Iris pigment epithelial cell (primary cell): Measurements from ENCODE around the gene FAM111A.

ENCODE experiments used
- DNase-seq: peaks from one replicate; pipeline ENCODE4 v3.0.0-alpha.2; 2011; ENCODE audit warnings: low read depth

Gene FAM111A

GRCh38 chr11:59141673-59142460, 789 bp upstream of the FAM111A start:
- peak; percentile 45 for DNase-seq

- DNase-seq: no peak
Observed at GRCh38 chr11:59144096-59144495, 1.4 kb downstream of the FAM111A start.

DNA sequence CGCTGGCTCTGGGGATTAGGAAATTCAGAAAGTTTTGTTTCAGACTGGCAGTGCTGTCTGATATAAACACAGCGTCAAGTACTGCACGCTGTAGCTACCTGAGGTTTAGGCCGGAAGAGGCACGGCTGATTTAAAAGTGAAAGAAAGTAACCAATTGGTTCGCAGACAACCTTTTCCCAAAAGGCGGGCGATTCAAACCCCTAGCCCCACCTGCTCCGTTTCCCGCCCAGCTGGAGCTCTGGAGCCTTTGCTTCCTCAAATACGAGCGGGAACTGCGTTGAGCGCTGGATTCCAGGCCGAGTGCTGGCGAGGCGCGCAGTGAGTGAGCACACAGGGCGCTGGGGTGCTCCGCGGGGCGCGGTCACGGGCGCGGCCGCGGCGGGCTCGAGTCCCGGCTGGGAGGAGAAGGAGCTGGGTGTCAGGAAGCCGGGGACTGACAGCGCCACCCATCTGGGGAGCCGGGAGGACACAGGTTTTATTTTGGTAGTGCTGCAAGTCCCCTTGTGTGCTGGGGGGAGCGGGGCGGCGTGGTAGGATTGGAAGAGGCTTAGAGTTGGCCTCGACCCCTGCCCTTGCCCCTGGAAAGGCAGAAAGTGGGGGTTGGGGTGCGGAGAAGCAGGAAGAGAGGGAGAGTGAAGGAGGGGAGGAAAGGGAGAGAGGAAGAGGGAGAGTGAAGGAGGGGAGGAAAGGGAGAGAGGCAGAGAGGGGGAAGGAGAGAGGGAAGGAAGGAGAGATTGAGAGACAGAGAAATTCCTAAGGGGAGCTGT, 2.1 kb downstream of the FAM111A start:
- DNase-seq: peak; percentile 84

GRCh38 chr11:59145534-59145933, 2.9 kb downstream of the FAM111A start:
- DNase-seq: peak; percentile 91

DNA sequence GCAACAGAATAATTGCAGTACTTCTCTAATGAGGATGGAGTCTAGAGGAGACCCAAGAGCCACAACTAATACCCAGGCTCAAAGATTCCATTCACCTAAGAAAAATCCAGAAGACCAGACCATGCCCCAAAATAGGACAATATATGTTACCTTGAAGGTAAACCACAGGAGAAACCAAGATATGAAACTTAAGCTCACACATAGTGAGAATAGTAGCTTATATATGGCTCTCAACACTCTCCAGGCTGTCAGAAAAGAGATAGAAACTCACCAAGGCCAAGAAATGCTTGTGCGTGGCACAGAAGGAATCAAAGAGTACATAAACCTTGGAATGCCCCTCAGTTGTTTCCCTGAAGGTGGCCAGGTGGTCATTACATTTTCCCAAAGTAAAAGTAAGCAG, 9.1 kb downstream of the FAM111A start:
- no peak for DNase-seq

DNA sequence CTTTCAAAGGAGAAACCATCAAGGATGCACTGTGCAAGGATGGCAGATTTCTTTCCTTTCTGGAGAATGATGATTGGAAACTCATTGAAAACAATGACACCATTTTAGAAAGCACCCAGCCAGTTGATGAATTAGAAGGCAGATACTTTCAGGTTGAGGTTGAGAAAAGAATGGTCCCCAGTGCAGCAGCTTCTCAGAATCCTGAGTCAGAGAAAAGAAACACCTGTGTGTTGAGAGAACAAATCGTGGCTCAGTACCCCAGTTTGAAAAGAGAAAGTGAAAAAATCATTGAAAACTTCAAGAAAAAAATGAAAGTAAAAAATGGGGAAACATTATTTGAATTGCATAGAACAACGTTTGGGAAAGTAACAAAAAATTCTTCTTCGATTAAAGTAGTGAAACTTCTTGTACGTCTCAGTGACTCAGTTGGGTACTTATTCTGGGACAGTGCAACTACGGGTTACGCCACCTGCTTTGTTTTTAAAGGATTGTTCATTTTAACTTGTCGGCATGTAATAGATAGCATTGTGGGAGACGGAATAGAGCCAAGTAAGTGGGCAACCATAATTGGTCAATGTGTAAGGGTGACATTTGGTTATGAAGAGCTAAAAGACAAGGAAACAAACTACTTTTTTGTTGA, 9.8 kb downstream of the FAM111A start:
- no peak for DNase-seq

GRCh38 chr11:59154610-59155009, 12.0 kb downstream of the FAM111A start:
- peak; percentile 3 for DNase-seq

GRCh38 chr11:59157433-59157832, 14.8 kb downstream of the FAM111A start:
- DNase-seq: no peak

DNA sequence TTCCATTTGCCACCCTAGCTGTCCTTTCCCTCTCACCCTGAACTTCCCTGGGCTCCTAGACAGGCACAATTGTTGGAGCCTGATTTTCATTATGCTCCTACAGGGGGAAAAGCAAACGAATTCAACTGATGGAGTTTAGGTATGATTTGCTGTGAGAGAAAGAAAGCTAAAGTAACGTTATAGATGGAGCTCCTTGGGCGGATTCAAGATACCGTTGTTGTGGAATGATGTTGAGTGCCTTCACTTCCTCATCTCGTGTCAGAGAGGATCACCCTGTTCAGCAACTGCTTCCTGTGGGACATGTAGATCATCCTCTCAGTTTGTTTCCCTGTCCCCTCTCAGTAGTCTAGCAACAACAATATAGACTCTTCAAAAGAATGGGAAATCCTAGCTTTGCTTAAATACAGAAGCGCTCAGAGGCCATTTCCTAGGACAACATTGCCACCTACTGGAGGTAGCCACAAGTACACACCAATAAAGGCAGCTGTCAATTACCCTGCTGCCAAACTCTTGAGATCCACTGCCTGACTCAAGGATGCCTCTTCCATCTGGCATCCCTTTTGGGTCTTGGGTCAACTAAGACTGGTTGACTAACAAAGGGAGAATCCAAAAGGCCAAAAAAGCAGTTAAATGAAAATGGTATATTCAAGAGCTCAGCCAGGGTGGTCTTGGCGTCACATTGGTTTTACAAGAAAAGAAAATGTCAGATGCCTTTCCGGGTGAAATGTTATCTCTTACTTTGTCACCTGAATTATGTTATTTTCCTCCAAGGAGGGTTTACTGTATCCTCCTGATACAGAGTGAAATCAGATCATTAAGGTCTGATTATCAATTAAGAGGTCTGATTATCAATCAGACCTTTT, 15.8 kb downstream of the FAM111A start:
- DNase-seq: peak; percentile 75

GRCh38 chr11:59164028-59164427, 21.4 kb downstream of the FAM111A start:
- DNase-seq: no peak

GRCh38 chr11:59171508-59172322, 29.1 kb downstream of the FAM111A start, which contains the start of gene DTX4:
DTX4 (plus strand) TSS chr11:59172132; CDS start chr11:59172596, 464 bp downstream.
- DNase-seq: peak; percentile 91

GRCh38 chr11:59172345-59173079, 29.9 kb downstream of the FAM111A start:
- no peak for DNase-seq

DNA sequence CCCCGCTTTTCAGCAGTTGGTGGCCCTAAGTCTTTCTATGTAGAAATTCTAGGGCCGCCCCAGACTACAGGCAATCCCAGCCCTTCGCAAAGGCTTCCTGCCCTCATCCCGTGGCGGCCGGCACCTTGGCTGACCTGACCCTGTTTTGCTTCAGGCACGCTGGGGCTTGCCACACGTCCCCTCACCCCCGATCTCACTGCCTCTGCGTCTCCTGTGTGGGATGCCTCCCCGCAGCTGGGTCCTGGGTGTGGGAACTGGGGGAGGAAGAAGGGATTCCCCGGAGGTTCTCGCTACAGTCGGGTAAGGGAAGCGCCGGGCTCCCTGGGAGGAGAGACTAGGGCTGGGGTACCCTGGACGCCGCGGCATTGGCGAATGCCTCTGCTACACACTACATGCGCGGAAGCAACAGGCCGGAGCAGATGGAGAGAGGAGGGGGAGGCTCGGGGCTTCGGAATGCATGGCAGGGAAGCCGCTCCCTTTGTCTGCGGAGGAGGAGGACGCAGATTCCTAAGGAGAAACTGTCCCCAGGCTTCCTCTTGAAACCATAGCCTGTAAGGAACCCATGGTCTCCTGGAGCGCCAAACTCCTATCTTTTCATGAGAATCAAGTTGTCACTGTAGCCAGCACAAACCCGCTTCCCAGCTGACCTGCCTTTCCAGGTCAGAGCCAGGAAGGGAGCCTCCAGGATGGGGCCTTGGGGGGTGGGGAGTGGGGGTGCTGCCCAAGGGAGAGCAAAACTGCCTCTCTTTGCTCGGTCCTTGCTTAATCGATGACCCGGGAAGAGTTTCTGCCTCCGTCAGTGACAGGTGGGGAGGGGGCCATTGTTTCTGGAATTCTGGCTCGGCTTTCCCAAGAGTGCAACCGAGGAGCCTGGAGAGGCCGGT, 30.7 kb downstream of the FAM111A start:
- peak; percentile 44 for DNase-seq

- DNase-seq: peak; percentile 66
Observed at GRCh38 chr11:59173964-59174663, 31.5 kb downstream of the FAM111A start.

DNA sequence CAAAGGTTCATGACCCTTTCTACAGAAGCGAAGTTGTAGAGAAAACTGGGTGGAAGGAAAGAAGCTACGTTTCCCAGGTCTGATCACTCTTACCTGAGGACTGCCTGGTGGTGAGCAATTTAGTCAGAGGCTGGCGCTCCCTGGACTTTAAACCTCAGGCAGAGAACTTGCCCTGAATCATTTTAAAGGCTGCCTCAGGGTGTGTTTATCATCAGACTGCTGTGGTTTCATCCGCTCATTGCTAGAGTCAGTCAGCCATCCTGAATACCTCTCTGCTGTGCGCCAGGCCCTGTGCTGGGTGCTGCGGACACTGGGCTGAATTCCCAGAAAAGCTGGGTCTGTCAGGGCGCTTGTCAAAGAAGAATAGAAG, 32.0 kb downstream of the FAM111A start:
- DNase-seq: peak; percentile 82

GRCh38 chr11:59175091-59175501, 32.4 kb downstream of the FAM111A start:
- peak; percentile 27 for DNase-seq

DNA sequence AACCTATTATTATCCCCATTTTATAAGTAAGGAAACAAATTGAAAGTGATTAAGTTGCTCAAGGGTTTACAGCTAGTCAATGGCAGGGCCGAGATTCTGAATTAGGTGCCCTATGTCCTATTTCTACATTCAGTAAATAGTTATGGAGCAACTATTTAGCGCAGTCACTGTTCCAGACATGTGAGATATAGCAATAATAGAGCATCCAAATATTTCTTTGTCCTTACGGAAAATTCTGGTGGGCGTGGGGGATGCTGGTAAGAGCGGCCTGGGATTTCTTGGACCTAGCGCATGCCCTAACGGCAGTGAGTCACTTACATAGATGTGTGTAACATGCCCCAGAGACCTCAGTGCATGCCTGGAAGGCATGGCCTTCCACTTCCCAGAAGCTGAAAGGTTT, 33.7 kb downstream of the FAM111A start:
- DNase-seq: no peak

DNA sequence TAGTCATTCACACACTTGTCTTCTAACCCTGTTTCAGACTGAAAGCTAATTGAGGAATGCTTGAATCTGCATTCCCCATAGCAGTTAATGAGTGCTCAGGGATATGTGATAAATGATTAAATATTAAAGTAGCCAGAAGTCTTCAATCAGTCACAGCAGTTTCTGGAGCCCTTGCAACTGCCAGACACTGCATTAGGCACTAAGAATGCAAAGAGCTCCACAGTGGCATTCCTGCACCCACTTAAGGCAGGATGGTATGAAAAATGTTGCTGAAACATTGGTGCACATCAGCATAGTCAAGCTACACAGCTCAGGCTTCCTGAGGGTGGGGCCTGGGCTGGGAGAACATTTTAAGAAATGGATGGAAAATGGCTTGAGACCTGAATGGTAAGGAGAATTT, 35.7 kb downstream of the FAM111A start:
- no peak for DNase-seq

DNA sequence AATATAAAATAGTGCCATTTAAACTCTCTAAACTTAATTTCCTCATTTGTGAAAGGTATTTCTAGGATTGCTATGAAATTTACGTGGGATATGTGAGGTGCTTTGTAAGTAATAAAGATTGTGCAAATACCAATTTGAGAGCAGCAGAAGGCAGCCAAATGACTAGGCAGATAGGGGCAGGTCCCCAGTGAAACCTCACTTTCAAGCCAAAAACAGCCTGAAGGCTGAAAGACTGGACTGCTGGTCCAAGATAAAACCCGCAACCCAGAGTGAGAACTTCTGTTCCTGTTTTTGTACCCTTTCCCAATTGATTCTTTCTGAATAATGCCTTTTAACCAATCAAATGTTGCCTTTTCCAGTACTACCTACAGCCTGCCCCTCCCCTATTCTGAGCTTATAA, 36.5 kb downstream of the FAM111A start:
- no peak for DNase-seq
